ENCODE results near the gene LIN52. TPM values are rescaled to one million over a fixed set of nuclear protein-coding genes. Genes with fewer than 3 reads are reported as not detected.
A peak's percentile ranks its signal among the peaks of the same experiment; 100 is the strongest.

LIN52 gene
- total RNA-seq, 6 experiments from 2014 or later: 9.8 to 12.1 (median 10.1) TPM

- no peak overlapping the region for H3K4me3 Mint-ChIP-seq
- no peak overlapping the region for H3K27ac Mint-ChIP-seq
- H3K27me3 Mint-ChIP-seq (ENCODE audit: insufficient read depth): no peaks in the 10 kb centered on the region
- no peaks in the 10 kb centered on the region for H3K9me3 Mint-ChIP-seq
- H3K36me3 Mint-ChIP-seq (ENCODE audit: low read depth): no peaks in the 10 kb centered on the region
- TF ChIP-seq CTCF (IDR thresholded peaks at IDR 0.05): no peak; the same call in 1 of the 2 replicates
- peak; percentile 9 for DNase-seq
- peaks cover 17% of the 10 kb centered on the region for H3K4me1 Mint-ChIP-seq (ENCODE audit: low read depth)
Observed at GRCh38 chr14:74048281-74048680, 36.5 kb upstream of the LIN52 start.

DNA sequence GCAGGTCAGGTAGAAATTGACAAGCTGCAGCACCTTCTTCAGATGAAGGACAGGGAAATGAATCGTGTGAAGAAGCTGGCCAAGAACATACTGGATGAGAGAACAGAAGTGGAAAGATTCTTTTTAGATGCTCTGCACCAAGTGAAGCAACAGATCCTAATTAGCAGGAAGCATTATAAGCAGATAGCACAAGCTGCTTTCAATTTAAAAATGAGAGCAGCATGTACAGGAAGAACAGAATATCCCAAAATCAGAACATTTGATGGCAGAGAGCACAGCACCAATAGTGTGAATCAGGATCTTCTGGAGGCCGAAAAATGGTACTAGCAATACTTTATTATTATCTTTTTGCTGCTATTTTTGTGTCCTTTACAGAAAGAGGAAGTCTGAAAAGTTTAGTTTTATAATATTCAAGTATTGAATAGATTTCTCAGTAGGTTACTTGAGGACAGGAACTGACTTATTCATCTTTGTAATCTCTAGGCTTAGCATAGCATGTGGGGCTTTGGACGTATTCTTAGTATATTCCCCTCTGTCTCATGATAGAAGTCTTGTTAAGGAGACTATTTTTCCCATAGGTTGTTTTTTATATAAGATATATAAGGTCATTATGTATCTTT lies 34.8 kb upstream of the LIN52 start:
- Mint-ChIP-seq H3K4me3 (no peak overlapping the region), H3K27me3 (ENCODE audit: insufficient read depth) (no peaks in the 10 kb centered on the region), H3K4me1 (ENCODE audit: low read depth) (peaks cover 17% of the 10 kb centered on the region), H3K36me3 (ENCODE audit: low read depth) (no peaks in the 10 kb centered on the region), H3K9me3 (no peaks in the 10 kb centered on the region), H3K27ac (no peak overlapping the region)
- TF ChIP-seq CTCF (IDR thresholded peaks at IDR 0.05): no peak
- DNase-seq: no peak

- Mint-ChIP-seq H3K27me3 (ENCODE audit: insufficient read depth) (no peaks in the 10 kb centered on the region), H3K4me1 (ENCODE audit: low read depth) (peaks cover 27% of the 10 kb centered on the region), H3K4me3 (no peak overlapping the region; the same call in 1 of the 2 replicates), H3K9me3 (no peaks in the 10 kb centered on the region), H3K27ac (peak overlapping the region; percentile 85), H3K36me3 (ENCODE audit: low read depth) (peaks cover 10% of the 10 kb centered on the region; the same call in 1 of the 2 replicates)
- DNase-seq: peak; percentile 13
- no peak for TF ChIP-seq CTCF (IDR thresholded peaks at IDR 0.05)
Observed at GRCh38 chr14:74062809-74063150, 22.0 kb upstream of the LIN52 start.

DNA sequence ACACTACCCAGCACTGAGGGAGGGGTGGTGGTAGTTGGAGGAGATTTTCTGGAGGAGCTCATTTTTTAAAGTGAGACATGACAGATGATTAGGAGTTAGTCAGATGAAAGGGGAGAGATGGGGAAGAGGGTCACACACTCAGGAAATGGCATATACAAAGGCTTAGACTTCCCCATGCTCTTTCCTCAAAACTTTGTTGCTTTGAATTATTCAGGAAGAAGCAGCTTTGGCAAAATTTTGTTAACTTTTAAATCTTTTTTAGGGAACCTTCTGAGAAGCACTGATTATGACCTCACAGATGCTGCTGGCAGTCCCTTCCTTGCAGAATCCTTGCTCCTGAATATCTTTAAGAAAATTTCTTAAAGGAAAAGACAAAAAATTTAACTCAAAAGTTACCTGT lies 20.3 kb upstream of the LIN52 start:
- H3K4me1 Mint-ChIP-seq (ENCODE audit: low read depth): peaks cover 27% of the 10 kb centered on the region
- no peaks in the 10 kb centered on the region for H3K9me3 Mint-ChIP-seq
- no peak overlapping the region for H3K4me3 Mint-ChIP-seq
- H3K27me3 Mint-ChIP-seq (ENCODE audit: insufficient read depth): no peaks in the 10 kb centered on the region
- TF ChIP-seq CTCF (IDR thresholded peaks at IDR 0.05): no peak
- no peak for DNase-seq
- no peak overlapping the region for H3K27ac Mint-ChIP-seq
- H3K36me3 Mint-ChIP-seq (ENCODE audit: low read depth): peaks cover 10% of the 10 kb centered on the region; the same call in 1 of the 2 replicates

DNA sequence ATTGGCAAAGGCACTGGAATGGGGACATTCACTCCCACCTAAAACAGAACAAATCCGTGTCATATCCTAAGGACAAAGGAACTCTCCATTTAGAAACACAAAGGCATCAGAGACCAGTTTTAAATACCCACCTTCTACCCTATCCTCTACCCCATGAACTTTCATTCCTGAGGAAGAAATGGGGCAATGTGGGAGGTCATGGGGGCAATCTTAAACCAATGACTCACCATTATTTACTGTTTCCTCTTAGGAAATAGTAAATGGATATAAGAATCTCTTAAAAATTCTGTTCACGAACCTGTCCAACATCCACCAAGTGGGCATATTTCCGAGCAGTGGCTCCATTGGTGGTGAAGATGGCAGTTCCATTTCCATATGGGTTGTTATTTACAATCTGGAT lies 19.9 kb upstream of the LIN52 start:
- H3K4me3 Mint-ChIP-seq: no peak overlapping the region
- DNase-seq: no peak
- H3K9me3 Mint-ChIP-seq: no peaks in the 10 kb centered on the region
- no peaks in the 10 kb centered on the region for H3K27me3 Mint-ChIP-seq (ENCODE audit: insufficient read depth)
- no peak overlapping the region for H3K27ac Mint-ChIP-seq
- peaks cover 10% of the 10 kb centered on the region; the same call in 1 of the 2 replicates for H3K36me3 Mint-ChIP-seq (ENCODE audit: low read depth)
- TF ChIP-seq CTCF (IDR thresholded peaks at IDR 0.05): no peak
- peaks cover 27% of the 10 kb centered on the region for H3K4me1 Mint-ChIP-seq (ENCODE audit: low read depth)

Data from HFFc6 (cell line).